ENCODE results near the gene CD99.

CD99 gene

DNA sequence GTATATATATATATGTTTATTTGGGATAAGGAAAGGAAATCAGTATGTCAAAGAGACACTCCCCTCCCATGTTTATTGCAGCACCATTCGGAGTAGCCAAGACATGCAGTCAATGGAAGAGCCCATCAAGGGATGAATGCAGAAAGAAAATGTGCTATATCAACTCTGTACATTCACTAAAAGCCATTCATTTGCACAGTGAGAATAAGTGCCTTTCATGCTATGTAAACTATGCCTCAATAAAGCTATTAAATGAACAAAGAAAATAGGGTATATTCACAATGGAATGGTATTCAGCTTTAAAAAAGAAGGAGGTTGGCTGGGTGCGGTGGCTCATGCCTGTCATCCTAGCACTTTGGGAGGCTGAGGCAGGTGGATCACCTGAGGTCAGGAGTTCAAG, 20.3 kb downstream of the CD99 start:
- H4K20me1 ChIP-seq (ENCODE audit: insufficient read depth, low read length): peaks cover 31% of the 10 kb centered on the region
- no peak overlapping the region for H2AFZ ChIP-seq (ENCODE audit: low read depth, low read length)
- no peak overlapping the region for H3K4me3 ChIP-seq (ENCODE audit: low read length)
- peaks cover 25% of the 10 kb centered on the region for H3K36me3 ChIP-seq (replicated peaks; ENCODE audit: low read depth, low read length)
- TF ChIP-seq EZH2phosphoT487 (IDR thresholded peaks at IDR 0.05; ENCODE audit: low read depth): no peak
- TF ChIP-seq, protein P1, sequence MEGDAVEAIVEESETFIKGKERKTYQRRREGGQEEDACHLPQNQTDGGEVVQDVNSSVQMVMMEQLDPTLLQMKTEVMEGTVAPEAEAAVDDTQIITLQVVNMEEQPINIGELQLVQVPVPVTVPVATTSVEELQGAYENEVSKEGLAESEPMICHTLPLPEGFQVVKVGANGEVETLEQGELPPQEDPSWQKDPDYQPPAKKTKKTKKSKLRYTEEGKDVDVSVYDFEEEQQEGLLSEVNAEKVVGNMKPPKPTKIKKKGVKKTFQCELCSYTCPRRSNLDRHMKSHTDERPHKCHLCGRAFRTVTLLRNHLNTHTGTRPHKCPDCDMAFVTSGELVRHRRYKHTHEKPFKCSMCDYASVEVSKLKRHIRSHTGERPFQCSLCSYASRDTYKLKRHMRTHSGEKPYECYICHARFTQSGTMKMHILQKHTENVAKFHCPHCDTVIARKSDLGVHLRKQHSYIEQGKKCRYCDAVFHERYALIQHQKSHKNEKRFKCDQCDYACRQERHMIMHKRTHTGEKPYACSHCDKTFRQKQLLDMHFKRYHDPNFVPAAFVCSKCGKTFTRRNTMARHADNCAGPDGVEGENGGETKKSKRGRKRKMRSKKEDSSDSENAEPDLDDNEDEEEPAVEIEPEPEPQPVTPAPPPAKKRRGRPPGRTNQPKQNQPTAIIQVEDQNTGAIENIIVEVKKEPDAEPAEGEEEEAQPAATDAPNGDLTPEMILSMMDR (IDR thresholded peaks at IDR 0.05; ENCODE audit: low read depth, low read length): no peak
- peaks cover 45% of the 10 kb centered on the region for H3K79me2 ChIP-seq (ENCODE audit: low read length)
- H3K9ac ChIP-seq (ENCODE audit: low read length): no peak overlapping the region
- H3K27me3 ChIP-seq (ENCODE audit: low read depth, low read length): no peaks in the 10 kb centered on the region
- H3K9me3 ChIP-seq (ENCODE audit: insufficient read depth, low read length): no peaks in the 10 kb centered on the region
- H3K4me2 ChIP-seq (ENCODE audit: low read length): no peak overlapping the region
- H3K4me1 ChIP-seq (ENCODE audit: low read length): peaks cover 42% of the 10 kb centered on the region
- no peak overlapping the region for H3K27ac ChIP-seq (ENCODE audit: low read length)

DNA sequence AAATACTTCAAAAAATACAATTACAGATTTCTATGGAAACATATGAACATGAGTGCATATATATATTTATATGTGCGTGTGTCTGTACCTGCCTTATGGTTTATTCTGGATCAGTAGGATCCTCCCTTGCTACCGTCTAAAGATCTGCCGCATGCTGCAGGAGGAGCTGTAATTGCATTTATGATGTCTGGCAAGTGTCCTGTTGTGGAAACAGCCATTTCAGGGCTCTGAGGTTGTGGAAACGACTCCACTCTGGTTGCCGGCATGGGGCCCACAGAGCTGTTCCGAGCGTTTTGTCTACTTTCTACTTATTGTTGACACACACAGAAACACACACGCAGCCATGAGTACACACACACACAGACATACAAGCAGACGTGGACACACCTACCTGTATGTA, 21.3 kb downstream of the CD99 start:
- Histone ChIP-seq H3K79me2 (ENCODE audit: low read length) (peaks cover 41% of the 10 kb centered on the region), H3K36me3 (replicated peaks; ENCODE audit: low read depth, low read length) (peaks cover 26% of the 10 kb centered on the region), H2AFZ (ENCODE audit: low read depth, low read length) (no peak overlapping the region), H3K27me3 (ENCODE audit: low read depth, low read length) (no peaks in the 10 kb centered on the region), H3K4me3 (ENCODE audit: low read length) (no peak overlapping the region), H3K27ac (ENCODE audit: low read length) (no peak overlapping the region), H3K9ac (ENCODE audit: low read length) (no peak overlapping the region), H4K20me1 (ENCODE audit: insufficient read depth, low read length) (peaks cover 31% of the 10 kb centered on the region), H3K4me2 (ENCODE audit: low read length) (no peak overlapping the region), H3K4me1 (ENCODE audit: low read length) (peaks cover 32% of the 10 kb centered on the region), H3K9me3 (ENCODE audit: insufficient read depth, low read length) (no peaks in the 10 kb centered on the region)
- TF ChIP-seq, protein P1 (IDR thresholded peaks at IDR 0.05; ENCODE audit: low read depth, low read length): no peak
- no peak for TF ChIP-seq EZH2phosphoT487 (IDR thresholded peaks at IDR 0.05; ENCODE audit: low read depth)

DNA sequence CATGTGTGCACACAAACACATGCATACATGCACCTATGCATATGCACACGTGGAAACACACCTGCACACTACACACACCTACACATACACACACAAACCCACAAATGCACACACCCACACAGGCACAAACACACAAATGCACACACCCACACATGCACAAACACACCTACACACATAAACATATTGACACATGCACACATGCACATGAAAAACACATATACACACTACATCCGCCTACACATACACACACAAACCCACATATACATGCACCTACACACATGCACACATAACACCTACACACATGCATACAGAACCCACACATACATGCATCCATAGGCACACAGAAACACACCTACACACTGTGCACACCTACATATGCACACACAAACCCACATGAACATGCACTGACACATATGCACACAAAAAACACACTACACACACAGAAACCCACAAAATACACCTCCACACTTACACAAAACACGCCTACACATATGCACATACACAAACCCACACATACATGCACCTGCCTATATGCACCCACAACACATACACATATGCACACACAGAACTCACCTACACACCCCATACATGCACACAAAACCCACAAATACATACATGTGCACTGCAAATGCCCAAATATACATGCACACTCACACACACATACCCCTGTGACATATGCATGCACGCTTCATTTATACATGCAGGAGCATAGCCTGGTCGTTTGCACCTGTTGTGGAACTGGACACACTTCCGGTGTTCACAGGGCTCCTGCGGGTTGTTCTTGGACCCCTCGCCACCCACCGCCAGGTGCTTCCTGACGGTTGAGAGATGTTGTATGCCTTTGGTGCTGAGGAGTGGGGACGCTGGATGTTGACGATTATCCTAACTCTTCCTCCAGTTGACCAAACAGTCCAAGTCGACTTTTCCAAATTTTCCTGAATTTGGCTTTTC, 22.1 kb downstream of the CD99 start:
- Histone ChIP-seq H4K20me1 (ENCODE audit: insufficient read depth, low read length) (peaks cover 26% of the 10 kb centered on the region), H2AFZ (ENCODE audit: low read depth, low read length) (no peak overlapping the region), H3K4me1 (ENCODE audit: low read length) (peaks cover 24% of the 10 kb centered on the region), H3K4me3 (ENCODE audit: low read length) (no peak overlapping the region), H3K27me3 (ENCODE audit: low read depth, low read length) (no peaks in the 10 kb centered on the region), H3K9me3 (ENCODE audit: insufficient read depth, low read length) (no peaks in the 10 kb centered on the region), H3K79me2 (ENCODE audit: low read length) (peaks cover 34% of the 10 kb centered on the region), H3K4me2 (ENCODE audit: low read length) (no peak overlapping the region), H3K9ac (ENCODE audit: low read length) (no peak overlapping the region), H3K36me3 (replicated peaks; ENCODE audit: low read depth, low read length) (peaks cover 29% of the 10 kb centered on the region), H3K27ac (ENCODE audit: low read length) (no peak overlapping the region)
- TF ChIP-seq, protein P1 (IDR thresholded peaks at IDR 0.05; ENCODE audit: low read depth, low read length): no peak
- no peak for TF ChIP-seq EZH2phosphoT487 (IDR thresholded peaks at IDR 0.05; ENCODE audit: low read depth)

DNA sequence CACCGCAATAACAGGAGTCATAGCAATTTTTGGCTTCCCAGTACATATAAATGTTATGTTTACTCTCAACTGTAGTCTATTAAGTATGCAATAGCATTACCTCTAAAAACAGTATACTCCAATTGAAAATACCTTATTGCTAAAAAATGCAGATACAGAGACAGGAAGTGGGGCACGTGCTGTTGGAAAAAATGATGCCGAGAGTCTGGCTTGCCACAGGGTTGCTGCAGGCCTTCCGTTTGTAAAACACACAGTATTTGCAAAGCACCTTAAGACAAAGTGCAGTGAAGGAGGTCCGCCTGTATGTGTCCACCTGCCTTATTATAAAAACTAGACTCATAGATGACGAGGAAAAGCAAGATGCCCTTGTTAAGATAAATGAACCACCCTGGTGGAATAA, 23.5 kb downstream of the CD99 start:
- Histone ChIP-seq H3K36me3 (replicated peaks; ENCODE audit: low read depth, low read length) (peaks cover 35% of the 10 kb centered on the region), H3K27ac (ENCODE audit: low read length) (no peak overlapping the region), H3K9me3 (ENCODE audit: insufficient read depth, low read length) (no peaks in the 10 kb centered on the region), H3K27me3 (ENCODE audit: low read depth, low read length) (no peaks in the 10 kb centered on the region), H4K20me1 (ENCODE audit: insufficient read depth, low read length) (peaks cover 12% of the 10 kb centered on the region), H3K9ac (ENCODE audit: low read length) (no peak overlapping the region), H3K4me2 (ENCODE audit: low read length) (no peak overlapping the region), H3K4me1 (ENCODE audit: low read length) (peaks cover 11% of the 10 kb centered on the region), H3K4me3 (ENCODE audit: low read length) (no peak overlapping the region), H2AFZ (ENCODE audit: low read depth, low read length) (no peak overlapping the region), H3K79me2 (ENCODE audit: low read length) (peaks cover 20% of the 10 kb centered on the region)
- no peak for TF ChIP-seq EZH2phosphoT487 (IDR thresholded peaks at IDR 0.05; ENCODE audit: low read depth)
- TF ChIP-seq, protein P1 (IDR thresholded peaks at IDR 0.05; ENCODE audit: low read depth, low read length): no peak

Data from OCI-LY3 (cell line).